Dedifferentiated amniotic fluid mesenchymal stem cell (primary cell): ENCODE measurements around the gene TRAK1.

Experiments
- DNase-seq: peaks from one replicate; pipeline ENCODE4 v3.0.0-alpha.2; 2016; ENCODE audit errors: extremely low spot score

Gene TRAK1

DNA sequence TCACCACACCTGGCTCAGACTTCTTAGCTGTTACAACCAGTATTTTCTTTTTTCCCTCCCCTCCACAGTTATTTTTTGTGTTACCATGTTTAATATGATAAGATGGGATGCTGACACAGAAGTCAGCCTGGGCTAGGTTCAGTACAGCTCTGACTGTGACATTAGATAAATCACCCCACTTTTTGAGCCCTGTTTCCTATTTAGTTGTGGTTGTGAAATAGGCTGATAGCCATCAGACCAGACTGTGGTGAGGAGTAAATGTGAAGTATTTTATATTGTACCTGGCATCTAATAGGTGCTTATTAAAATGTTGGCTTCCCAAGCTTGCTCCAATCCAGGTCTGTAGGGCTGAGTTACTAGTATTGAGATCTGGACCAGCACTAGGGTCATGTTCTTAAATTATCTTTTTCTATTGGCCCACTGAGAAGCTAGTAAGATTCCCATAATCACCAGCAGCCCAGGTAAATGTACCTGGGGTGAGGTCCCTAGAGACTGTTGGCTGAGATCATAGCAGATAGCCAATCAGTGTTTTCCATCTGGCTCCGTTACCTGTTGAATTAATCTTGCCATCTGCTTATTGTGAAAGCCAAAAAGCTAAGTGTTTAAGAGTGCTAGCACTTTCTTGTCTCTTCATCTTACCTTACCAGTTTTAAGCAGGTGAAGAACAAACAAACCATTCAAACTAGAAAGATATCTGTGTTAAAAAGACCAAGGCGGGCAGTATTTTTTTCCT is 113.9 kb downstream of the TRAK1 start:
- no peak for DNase-seq

DNA sequence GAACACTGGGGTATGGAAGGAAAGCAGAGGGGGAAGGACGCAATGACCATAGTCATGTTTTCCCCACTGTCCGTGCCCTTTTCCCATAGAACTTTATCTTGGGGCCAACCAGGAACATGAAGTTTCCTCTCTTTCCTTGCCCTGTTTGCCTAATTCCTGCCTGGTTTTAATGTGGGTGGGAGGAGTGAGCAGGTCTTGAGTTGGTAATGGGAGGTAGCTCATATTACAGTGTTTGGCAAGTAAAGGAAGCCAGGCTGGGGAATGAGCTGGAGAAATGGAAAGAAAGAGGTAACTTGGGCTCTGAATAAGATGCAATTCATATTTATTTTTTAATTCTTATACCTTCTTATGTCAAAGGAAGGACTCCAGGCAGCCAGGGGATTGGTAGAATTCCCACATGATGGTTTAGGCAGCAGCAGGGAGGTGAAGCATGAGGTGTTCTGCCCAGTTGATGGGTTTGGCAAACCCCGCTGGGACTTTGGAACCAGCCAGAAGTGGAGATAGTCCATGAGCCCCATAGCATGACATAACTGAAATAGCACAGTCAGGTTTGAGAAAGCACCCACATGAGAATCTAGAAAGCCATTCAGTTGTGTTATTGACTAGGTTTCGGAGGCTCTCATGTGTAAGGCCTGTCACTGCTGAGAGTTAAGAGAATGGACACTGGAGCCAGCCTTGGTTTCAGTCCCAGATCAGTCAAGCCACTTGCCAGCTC is 114.8 kb downstream of the TRAK1 start:
- no peak for DNase-seq

DNA sequence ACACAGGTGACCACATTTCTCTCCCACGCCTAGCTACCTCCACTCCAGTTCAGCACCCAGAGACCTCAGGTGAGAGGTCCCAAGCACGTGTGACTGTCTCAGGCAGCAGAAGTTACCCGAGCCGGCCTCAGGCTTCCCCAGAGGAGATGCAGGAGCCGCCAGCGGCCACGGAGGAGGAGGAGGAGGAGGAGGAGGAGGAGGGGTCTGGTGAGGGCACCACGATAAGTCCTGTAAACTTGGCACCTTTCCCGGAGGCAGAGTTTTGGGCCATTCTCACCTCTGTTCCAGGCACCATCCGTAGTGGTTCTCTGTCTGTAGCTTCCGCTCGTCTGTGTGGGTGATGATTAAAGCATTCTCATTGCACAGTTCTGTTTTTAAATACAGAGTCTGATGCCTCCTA is 118.8 kb downstream of the TRAK1 start:
- DNase-seq: no peak

DNA sequence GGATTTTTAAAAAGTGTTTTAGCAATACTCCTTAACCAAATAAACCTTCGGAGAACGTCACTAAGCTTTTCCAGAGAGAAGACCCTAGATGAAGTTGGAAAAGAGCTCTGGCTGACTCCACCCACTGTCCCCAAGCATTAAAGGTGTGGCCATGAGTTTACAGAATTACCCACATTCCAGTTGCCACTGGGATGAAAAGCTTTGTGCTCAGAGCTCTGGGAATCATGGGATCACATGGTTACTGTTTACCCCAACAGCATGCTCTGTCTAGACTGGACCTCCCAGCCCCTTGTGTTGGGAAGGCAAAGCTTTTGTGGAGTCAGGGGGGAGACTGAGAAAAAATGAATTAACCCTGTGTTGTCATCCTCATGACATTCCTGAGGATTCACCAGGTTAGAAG is 119.6 kb downstream of the TRAK1 start:
- DNase-seq: no peak

DNA sequence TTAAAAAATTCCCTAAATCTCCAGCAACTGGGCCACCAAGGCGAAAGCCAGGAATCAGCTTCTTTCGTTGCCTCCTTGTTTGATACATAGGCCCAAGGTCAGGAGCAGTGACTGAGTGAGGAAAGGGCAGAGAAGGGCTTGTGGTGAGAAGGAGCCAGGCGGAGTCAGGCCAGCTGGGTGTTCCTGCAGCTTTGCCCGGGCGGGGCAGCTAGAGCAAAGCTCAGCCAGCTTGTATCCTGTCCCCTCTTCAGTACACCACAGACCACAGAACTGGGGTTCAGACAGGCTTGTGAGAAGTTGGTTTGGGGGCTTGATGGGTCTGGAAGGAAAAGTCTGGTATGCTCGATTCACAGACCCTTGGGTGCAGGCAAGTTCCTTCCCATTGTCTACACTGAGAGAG is 122.3 kb downstream of the TRAK1 start:
- DNase-seq: no peak

DNA sequence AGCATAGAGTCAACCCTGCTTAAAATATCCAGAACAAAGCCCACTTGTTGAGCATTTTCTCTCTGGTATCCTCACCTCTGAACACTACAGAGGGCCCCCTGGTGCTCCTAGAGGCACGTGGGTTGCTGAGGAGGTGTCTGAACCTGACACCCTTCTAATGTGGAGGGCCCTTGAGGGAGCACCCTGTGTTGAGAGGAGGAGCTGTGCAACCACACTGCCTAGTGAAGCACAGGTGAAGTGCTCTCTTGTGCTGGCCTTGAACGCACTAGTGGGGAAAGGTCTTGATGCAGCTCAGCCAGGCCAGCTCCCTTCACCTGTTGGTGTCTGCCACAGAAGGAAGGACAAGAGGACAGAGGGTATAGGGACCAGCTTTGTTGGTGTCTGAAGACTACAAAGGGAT is 122.9 kb downstream of the TRAK1 start:
- no peak for DNase-seq

DNA sequence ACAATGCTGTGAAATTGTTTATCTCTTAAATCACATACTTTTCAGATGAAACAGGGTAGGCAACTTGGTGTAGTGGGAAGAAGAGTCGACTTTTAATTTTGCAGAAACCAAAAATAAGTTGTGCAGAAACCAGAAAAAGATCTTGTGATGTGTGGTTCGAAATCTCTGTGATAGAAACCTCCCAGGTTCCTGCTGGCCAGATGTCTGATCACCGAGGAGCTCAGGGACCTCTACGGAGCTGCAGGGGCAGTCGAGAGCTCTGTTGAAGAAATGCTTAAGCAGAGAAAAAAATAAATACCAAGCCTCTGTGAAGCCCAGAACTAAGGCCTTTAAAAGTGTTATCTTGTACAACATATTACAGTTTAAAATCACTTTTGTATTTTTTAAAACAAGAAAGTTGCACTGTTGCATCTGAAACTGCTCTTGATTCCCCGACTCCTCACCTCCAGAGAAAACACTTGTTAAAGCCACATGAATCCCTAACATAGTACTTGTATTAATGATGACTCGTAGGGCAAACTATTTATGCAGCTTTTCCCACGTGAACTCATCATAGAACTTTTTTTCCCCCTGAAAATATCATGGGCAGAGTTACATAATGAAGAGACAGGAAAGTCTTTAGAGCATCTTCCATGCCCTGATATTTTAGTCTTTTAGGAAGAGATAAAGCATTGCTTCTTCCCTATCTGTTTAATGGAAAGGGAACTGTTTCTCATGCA is 123.6 kb downstream of the TRAK1 start:
- no peak for DNase-seq

DNA sequence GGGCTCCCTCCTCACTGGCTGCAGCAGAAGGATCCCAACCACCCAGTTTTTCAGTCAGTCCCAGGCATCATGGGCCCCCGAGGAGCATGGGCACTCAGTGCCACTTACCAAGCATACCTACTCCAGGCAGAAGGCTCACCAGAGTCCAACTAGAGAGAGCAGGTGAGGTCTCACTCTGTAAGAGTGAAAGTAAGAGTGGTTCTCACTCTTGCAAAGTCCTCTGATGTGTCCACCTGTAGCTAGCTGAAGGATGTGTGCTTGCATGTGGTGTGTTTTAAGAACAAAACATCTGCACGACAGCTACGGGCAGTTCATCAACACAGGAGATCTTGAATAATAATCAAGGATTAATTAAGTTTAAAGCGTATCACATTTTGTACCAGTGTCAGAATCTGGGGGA is 125.1 kb downstream of the TRAK1 start:
- DNase-seq: no peak

DNA sequence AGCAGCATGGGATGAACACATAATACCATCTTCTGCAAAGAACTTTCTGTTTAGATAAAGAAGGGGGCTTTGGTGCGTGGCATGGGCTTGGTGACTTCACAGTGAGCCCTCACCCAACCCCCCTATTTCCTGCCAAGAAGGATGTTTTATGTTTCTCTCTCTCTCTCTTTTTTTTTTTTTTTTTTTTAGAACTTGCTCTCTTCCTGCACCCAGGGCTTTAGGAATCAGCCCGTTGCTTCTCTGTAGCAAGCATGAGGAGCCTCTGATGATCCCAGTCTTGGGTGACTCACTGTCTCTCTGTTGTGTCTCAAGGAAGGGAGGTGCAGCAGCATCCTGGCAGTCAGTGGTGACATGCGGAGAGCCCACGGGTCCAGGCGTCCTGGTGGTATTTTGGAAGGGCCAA is 125.8 kb downstream of the TRAK1 start:
- DNase-seq: no peak

DNA sequence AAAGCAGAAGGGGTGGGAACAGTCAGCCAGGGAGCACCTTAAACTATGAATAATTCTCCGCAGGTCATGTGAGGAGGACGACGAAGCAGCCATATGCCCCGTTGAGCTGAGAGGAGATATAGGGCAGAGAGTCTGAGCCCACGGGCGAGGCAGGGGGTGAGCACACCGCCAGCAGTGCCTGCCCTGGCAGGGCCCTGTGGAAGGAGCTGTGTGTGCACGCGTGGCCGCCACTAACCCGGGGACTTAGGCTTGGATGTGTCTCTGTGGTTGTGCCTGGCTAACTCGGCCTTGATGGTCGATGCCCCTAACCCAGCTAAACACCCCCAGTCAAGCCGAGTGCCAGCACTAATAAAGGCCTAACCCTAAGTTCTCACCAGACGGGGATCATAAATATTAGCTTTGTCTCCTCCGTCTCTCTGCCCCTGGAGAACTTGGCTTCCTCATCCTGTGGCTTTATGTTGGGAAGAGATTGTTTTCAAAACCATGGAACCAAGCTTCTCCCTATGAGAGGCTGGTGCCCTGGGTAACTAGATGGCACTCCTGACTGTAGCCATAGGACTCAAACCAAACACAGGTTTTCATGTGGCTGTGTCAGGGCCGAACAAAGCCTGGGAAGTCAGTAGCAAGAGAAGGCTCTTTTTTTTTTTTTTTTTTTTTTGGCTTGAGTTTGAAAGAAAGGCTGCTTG is 129.4 kb downstream of the TRAK1 start:
- DNase-seq: no peak

DNA sequence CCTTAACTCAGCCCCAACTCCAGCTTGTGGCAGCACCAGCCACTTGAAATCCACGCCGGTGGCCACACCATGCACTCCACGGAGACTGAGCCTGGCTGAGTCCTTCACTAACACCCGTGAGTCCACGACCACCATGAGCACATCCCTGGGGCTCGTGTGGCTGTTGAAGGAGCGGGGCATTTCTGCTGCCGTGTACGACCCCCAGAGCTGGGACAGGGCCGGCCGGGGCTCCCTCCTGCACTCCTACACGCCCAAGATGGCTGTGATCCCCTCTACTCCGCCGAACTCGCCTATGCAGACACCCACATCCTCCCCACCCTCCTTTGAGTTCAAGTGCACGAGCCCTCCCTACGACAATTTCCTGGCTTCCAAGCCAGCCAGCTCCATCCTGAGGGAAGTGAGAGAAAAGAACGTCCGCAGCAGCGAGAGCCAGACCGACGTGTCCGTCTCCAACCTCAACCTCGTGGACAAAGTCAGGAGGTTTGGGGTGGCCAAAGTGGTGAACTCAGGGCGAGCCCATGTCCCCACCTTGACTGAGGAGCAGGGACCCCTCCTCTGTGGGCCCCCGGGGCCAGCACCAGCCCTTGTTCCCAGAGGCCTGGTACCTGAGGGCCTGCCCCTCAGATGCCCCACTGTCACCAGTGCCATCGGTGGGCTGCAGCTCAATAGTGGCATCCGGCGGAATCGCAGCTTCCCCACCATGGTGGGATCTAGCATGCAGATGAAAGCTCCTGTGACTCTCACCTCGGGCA is 132.0 kb downstream of the TRAK1 start:
- DNase-seq: no peak

DNA sequence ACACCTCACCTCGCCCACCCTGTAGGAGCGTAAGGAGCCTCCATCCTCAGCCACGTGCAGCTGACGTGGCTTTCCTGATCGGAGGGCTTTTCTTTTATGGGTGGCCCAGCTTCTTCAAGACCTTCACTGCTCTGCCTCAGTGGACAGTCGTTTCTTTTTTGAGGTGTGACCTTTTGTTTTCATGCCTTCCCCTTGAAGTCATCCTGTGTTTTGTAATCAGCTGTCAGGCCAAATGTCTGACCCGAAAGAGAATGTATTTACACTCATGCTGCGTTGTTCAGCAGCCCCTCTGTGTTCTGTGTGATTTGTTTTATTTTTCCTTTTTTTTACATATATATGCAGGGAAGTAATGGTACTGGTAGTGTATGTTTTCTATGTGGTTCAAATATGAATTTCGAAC is 133.0 kb downstream of the TRAK1 start:
- DNase-seq: no peak

DNA sequence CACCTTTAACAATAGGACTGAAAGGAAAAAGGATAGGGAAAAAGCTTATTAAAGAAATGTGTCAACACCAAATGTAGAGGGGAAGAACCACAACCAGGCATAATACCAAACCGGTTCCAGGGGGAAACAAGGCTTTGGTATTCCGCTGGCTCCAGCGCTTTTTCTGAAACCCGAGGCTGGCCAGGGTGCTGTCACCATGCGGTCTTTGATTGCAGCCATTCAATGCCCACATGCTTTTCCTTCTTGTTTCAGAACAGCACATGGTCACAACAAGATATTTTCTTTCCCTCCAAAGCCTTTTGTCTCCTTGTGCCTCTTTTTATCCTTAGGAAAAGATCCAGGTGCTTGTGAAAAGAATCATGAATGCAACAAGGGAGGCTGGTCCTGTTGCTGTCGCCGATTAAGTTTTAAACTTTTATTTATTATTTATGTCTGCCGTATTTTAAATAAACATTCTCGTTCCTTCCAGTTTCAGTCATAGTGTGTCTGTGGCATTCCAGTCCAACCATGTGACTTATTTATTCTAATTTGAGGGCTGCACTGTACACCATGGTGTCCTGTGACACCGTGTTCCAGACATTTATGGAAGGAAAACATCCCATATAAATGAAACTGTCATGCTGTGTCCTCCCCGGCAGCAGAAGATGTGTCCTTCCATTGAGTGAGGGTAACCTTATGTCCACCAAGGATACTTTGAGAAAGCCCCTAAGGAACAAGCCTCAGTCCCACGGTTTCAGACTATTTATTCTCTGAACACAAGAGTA is 133.7 kb downstream of the TRAK1 start:
- no peak for DNase-seq

DNA sequence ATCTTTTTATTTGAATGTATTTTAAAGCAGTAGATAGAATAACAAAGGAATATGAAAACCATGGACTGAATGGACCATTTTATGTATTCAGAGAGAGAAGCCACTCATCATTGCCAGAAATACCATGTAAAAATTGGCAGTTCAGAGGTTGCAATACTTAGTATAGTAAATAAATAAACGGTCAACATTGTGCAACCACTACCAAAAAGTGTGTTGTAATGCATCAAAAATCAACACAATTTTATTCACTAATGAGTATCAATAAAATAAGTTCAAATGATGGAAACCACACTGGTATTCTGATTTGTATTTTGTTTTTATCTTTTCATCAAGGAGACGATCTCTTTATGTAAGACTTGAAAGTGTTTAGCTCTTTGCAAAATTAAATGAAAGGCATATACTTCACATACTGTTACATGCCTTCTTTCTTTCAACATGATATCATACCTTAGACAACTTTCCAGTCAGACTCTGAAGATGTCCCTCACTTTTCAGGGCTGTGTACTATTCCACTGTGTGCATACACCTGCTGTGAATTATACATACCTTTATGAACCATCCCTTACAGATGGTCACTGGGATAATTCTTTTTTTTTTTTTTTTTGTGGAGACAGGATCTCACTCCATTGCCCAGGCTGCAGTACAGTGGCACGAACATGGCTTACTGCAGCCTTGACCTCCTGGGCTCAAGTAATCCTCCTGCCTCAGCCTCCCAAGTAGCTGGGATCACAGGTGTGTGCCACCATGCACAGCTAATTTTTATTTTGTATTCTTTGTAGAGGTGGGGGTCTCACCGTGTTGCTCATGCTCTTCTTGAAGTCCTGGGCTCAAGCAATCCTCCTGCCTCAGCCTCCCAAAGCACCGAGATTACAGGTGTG is 134.6 kb downstream of the TRAK1 start:
- DNase-seq: no peak

DNA sequence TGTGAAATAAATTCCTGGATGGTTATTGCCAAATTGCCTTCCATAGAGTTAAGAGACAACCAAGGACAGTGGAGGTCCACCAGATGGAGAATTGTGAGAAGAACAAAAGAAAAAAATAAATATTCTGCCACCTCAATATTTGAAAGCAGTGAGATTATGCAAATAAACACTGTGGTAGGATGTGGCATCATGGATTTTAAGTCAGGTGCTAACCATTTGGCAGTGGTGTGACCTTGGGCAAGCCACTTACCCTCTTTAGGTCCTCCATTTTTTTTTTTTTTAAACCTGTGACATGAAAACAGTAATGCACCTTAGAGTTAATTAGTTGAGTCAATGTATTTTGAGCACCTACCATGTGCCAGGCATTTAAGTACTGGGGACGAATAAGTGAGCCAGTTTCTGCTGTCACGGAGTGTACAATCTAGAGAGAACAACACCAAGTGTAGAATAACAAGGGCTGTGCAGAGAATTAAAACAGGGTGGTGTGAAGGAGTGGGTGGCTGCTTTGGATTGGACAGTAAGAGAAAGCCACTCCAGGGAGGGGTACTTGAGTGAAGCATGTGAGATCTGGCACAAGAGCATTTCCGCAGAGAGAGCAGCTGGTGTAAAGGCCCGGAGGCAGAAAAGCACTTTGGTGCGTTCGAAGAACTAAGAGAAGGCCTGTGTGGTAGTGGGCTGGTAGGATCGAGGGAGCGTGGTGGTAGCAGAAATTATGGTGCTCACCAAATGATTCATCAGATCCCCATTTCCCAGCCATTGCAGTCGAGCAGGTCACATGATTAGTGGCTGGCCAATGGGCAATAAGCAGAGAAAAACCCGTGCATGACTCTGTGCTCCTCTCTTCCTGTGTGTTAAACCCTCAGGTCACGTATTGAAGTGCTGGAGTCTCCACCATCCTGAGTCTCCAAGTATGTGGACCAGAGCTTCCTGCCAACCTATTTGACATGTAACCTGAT is 135.6 kb downstream of the TRAK1 start:
- DNase-seq: no peak

DNA sequence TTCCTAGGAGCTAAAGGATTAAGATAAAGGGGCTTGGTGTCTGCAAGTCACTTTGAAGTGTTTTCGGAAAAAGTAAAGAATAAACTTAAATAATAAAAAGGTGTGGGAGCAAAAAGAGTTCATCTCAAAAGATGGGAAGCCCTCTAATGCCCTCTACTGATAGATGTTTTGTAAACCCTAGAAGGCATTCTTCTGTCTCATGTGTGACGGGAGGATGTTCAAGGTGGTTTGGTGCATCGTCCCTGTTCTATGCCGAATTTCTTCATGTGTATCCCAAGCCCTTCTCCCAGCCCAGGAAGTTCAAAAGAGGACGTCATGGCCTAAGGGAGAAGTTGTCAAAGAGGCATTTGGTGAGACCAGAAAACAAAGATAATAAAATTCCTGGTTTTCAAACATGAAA is 137.6 kb downstream of the TRAK1 start:
- no peak for DNase-seq

DNA sequence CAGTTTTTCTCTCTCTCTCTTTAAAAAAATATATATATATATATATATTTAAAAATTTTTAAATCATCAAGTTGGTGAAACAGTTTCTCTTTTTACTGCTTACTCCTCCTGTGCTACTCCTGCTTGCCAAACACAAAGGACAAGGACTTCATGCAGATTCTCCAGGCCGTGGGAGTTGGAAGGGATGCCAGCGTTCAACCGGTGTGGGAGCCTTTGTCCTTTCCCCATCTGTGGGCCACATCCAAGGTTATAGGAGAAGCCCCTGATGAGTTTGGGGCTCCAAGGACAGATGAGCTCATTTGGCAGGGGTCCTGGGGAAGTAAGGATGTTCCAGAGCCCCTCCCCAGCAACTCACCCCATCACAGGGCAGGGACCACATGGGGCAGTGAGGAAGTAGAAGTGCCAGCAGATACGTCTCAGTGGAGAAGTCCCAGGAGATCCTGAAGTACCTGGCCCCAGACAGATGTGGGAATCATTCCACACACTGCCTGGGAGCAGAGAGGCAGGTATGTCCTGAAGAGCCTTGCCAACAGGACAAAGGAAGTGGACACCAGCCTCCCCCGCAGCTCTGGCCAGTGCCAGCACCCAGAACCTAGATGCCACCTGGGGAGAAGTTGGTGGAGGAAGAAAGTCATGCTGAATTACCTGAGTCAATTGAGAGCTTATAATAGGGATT is 138.2 kb downstream of the TRAK1 start:
- DNase-seq: no peak
